Motor neuron (in vitro differentiated cells): Measurements from ENCODE around the gene DPH7. TPM values are rescaled to one million over a fixed set of nuclear protein-coding genes. Genes with fewer than 3 reads are reported as not detected.
A peak's percentile ranks its signal among the peaks of the same experiment; 100 is the strongest.

Experiments
- ATAC-seq, 8 experiments: fragments of 200-7000 bp; cut with Tn5 transposase; replicated peaks in 6 of 8; 2 replicates each; pipeline ENCODE4 v1.8.0; 2021; ENCODE audit warnings: mild to moderate bottlenecking in 8 of 8, moderate library complexity in 8 of 8
- H3K27ac ChIP-seq, 2 donors: fragments of 250-450 bp; sonication (Bioruptor Pico); 2 replicates each; pipeline ENCODE4 v1.9.0; 2021; ENCODE audit warnings: antibody characterized with exemption in 2 of 2, mild to moderate bottlenecking in 2 of 2, moderate library complexity in 1 of 2
- H3K4me1 ChIP-seq, 2 donors: fragments of 250-450 bp; sonication (Bioruptor Pico); replicated peaks in 1 of 2; 2 replicates each; pipeline ENCODE4 v1.6.1; 2021; ENCODE audit warnings: antibody characterized with exemption in 2 of 2, mild to moderate bottlenecking in 2 of 2, moderate library complexity in 1 of 2
- H3K4me3 ChIP-seq, 5 donors: fragments of 250-450 bp; sonication (Bioruptor Pico); 2 replicates each; pipeline ENCODE4 v1.9.0; 2021; ENCODE audit warnings: antibody characterized with exemption in 5 of 5, mild to moderate bottlenecking in 5 of 5, moderate library complexity in 4 of 5
- WGBS, 10 experiments: fragments of 450-650 bp; shearing (Covaris generic); methylation state at CpG; one replicate each; pipeline ENCODE4 v1.0.0; 2022; 5-methylcytosine and 5-hydroxymethylcytosine counted together
- in situ Hi-C, 9 experiments: fragments of 400-800 bp; cut with MboI; loops; one replicate each; pipeline ENCODE4 v1.15.0; 2021; ENCODE audit warnings: low sequenced_read_pairs in 9 of 9, low pct_unique_long_range_greater_than_20kb in 2 of 9; ENCODE audit not compliant: unreplicated experiment in 9 of 9
- total RNA-seq, 8 experiments: library from RNA; unstranded; fragments of 300-600 nt; gene quantifications; 2 replicates each; pipeline versions ENCODE4 v1.2.3 to v1.2.4, GENCODE V29; 2022

The DPH7 gene
- total RNA-seq, 8 experiments from 2014 or later = 26.3 to 74.6 (median 41.1) TPM

DNA sequence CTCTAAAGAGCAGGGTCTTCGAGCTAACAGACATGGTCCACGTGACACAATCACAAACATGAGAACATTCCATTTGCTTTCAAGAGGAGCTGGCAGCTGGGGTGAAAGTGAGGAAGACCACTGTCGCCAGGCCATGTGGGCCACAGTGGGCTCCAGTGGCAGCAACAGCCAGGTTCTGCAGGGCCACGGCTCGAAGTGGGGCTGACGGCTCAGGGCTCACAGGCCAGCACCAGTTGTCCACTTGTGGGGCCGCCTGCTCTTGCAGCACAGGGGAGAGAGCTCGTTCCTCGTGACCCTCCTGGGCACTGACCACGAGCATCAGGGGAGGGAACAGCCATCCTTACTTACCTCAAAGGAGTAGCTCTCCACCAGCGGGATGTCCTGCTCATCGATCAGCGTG, 9.6 kb upstream of the DPH7 start:
- H3K4me1 ChIP-seq = peaks cover 8 to 9% of the 10 kb centered on the region in 2 donors
- WGBS, 10 experiments = 65 to 100% (median 85%) methylated on average over 2 to 5 of the region's 13 CpGs; no CpG with 5 or more reads in 4 of the 10 experiments
- in situ Hi-C loops = loop anchor here in 1 of 9 experiments (25.0 kb wide), 1 partner anchor 99 kb away; no protein-coding TSS in a partner anchor
- H3K27ac ChIP-seq = no peak overlapping the region
- ATAC-seq = no peak
- no peak overlapping the region for H3K4me3 ChIP-seq

DNA sequence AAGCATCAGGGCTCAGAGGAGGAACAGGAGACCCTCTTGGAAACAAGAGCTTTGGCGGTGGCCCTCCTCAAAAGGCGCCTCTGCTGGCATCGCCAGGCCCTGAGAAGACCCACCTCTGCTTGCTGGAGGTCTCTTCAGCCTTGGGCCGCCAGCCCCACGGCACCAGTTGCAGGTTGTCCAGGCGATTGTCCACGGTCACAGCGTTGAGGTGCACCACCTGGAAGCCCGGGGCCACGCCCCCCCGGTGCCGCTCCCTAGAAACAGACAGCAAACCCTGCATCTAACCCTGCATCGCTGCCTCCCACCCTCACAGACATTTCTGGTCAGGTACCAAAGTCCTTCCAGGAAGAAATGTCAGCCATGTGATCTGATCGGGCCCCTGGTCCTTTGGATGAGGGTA, 8.1 kb upstream of the DPH7 start:
- no peak for ATAC-seq
- WGBS, 10 experiments = 79 to 100% (median 100%) methylated on average over 1 to 8 of the region's 14 CpGs; no CpG with 5 or more reads in 5 of the 10 experiments
- in situ Hi-C loops = loop anchor here in 1 of 9 experiments (25.0 kb wide), 1 partner anchor 100 kb away; no protein-coding TSS in a partner anchor
- Histone ChIP-seq H3K4me1 (peaks cover 8 to 9% of the 10 kb centered on the region in 2 donors), H3K4me3 (no peak overlapping the region), H3K27ac (no peak overlapping the region)

DNA sequence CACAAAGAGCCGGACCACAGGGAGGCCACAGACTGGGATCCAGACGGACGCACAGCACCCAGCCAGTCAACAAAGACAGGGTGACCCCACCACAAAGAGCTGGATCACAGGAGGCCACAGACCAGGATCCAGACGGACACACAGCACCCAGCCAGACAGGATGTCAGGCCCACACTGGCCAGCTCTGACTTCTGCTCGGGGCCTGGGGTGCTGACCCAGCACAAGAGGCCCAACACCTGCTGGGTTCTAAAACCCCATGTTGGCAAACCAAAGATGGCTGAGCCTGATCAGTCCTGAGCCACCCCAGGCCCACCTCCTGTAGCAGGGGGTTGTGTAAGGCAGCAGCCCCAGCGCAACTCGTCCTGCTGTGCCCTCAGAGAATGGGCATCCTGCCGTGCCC, 5.2 kb upstream of the DPH7 start:
- Histone ChIP-seq H3K4me1 (peaks cover 3% of the 10 kb centered on the region in 2 donors), H3K4me3 (no peak overlapping the region), H3K27ac (no peak overlapping the region)
- in situ Hi-C loops = loop anchor here in 1 of 9 experiments (25.0 kb wide), 1 partner anchor 103 kb away; no protein-coding TSS in a partner anchor
- ATAC-seq = no peak
- 80 to 100% (median 100%) methylated on average over 1 to 2 of the region's 8 CpGs; no CpG with 5 or more reads in 5 of the 10 experiments for WGBS, 10 experiments

DNA sequence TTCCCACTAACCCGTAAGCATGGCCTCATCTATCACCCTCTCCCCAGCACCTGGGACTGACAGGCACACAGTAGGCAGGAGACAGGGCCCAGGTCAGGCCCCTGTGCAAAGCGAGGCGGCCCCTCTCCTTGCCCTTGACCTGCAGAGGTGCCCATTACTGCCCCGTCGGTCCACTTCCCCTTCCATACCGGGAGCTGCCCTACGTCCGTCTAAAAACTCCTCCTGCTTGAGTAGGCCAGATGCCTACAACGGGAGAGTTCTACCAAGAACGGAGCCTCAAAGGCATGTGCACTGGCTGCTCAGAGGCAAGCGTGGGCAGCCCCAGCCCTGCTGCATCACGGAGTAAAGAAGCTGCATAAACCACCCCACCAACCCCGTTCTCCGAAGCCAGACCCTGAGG, 4.6 kb upstream of the DPH7 start:
- 56 to 84% (median 84%) methylated on average over 1 to 8 of the region's 14 CpGs; no CpG with 5 or more reads in 7 of the 10 experiments for WGBS, 10 experiments

GRCh38 chr9:137582286-137582860, 3.6 kb upstream of the DPH7 start:
- Histone ChIP-seq H3K27ac (no peak overlapping the region), H3K4me1 (peaks cover 5 to 7% of the 10 kb centered on the region in 2 donors), H3K4me3 (no peak overlapping the region)
- in situ Hi-C loops = loop anchor here in 1 of 9 experiments (25.0 kb wide), 1 partner anchor 105 kb away; no protein-coding TSS in a partner anchor
- ATAC-seq = no peak
- WGBS, 10 experiments = 75 to 93% (median 80%) methylated on average over 2 to 11 of the region's 20 CpGs; no CpG with 5 or more reads in 6 of the 10 experiments

More for the DNA sequence above, 4.6 kb upstream of the DPH7 start:
- H3K27ac ChIP-seq = no peak overlapping the region
- no peak for ATAC-seq
- in situ Hi-C loops = loop anchor here in 1 of 9 experiments (25.0 kb wide), 1 partner anchor 104 kb away; no protein-coding TSS in a partner anchor
- H3K4me1 ChIP-seq = peaks cover 0 to 4% of the 10 kb centered on the region in 2 donors
- H3K4me3 ChIP-seq = no peak overlapping the region

GRCh38 chr9:137581361-137582285, 2.9 kb upstream of the DPH7 start:
- WGBS, 10 experiments = 73 to 100% (median 97%) methylated on average over 1 to 11 of the region's 22 CpGs; no CpG with 5 or more reads in 3 of the 10 experiments
- no peak for ATAC-seq

GRCh38 chr9:137580954-137581322, 2.2 kb upstream of the DPH7 start:
- Histone ChIP-seq H3K4me1 (peaks cover 18 to 22% of the 10 kb centered on the region in 2 donors), H3K27ac (no peak overlapping the region), H3K4me3 (no peak overlapping the region)
- 80 to 100% (median 92%) methylated on average over 1 to 3 of the region's 4 CpGs; no CpG with 5 or more reads in 6 of the 10 experiments for whole genome bisulfite sequencing, 10 experiments
- no peak for ATAC-seq
- in situ Hi-C loops = loop anchor here in 1 of 9 experiments (25.0 kb wide), 1 partner anchor 106 kb away; no protein-coding TSS in a partner anchor

More at GRCh38 chr9:137581361-137582285, 2.9 kb upstream of the DPH7 start:
- no peak overlapping the region for H3K27ac ChIP-seq
- peaks cover 12 to 15% of the 10 kb centered on the region in 2 donors for H3K4me1 ChIP-seq
- in situ Hi-C loops = loop anchor here in 1 of 9 experiments (25.0 kb wide), 1 partner anchor 106 kb away; no protein-coding TSS in a partner anchor
- H3K4me3 ChIP-seq = no peak overlapping the region

- 84 to 100% (median 87%) methylated on average over 1 to 6 of the region's 23 CpGs; no CpG with 5 or more reads in 5 of the 10 experiments for WGBS, 10 experiments
- in situ Hi-C loops = loop anchor here in 1 of 9 experiments (25.0 kb wide), 1 partner anchor 107 kb away; no protein-coding TSS in a partner anchor
- no peak overlapping the region for H3K4me3 ChIP-seq
- ATAC-seq = no peak
- no peak overlapping the region for H3K27ac ChIP-seq
- H3K4me1 ChIP-seq = peaks cover 22 to 24% of the 10 kb centered on the region in 2 donors
Observed at GRCh38 chr9:137580209-137580953, 1.7 kb upstream of the DPH7 start.

- ATAC-seq = peak in 1 of 8 experiments; percentile 21
- peak overlapping the region in 1 of 2 donors; percentile 98 for H3K27ac ChIP-seq
- peaks cover 27 to 28% of the 10 kb centered on the region in 2 donors for H3K4me1 ChIP-seq
- peak overlapping the region; percentile 86 to 98 (median 97) for H3K4me3 ChIP-seq
- in situ Hi-C loops = loop anchor here in 1 of 9 experiments (25.0 kb wide), 1 partner anchor 108 kb away; no protein-coding TSS in a partner anchor
- WGBS, 10 experiments = 6 to 71% (median 20%) methylated on average over 3 to 14 of the region's 19 CpGs; no CpG with 5 or more reads in 7 of the 10 experiments
Observed at GRCh38 chr9:137579259-137579604, 507 bp upstream of the DPH7 start.

- Histone ChIP-seq H3K27ac (peak overlapping the region; percentile 27 to 49), H3K4me3 (peak overlapping the region in 1 of 5 donors; percentile 10), H3K4me1 (peaks cover 27 to 28% of the 10 kb centered on the region in 2 donors)
- WGBS, 10 experiments = 68 to 82% (median 79%) methylated on average over 1 to 3 of the region's 12 CpGs; no CpG with 5 or more reads in 5 of the 10 experiments
- in situ Hi-C loops = loop anchor here in 1 of 9 experiments (25.0 kb wide), 1 partner anchor 111 kb away; no protein-coding TSS in a partner anchor
- peak in 1 of 8 experiments; percentile 0 for ATAC-seq
Observed at GRCh38 chr9:137575716-137576411, 2.9 kb downstream of the DPH7 start.

DNA sequence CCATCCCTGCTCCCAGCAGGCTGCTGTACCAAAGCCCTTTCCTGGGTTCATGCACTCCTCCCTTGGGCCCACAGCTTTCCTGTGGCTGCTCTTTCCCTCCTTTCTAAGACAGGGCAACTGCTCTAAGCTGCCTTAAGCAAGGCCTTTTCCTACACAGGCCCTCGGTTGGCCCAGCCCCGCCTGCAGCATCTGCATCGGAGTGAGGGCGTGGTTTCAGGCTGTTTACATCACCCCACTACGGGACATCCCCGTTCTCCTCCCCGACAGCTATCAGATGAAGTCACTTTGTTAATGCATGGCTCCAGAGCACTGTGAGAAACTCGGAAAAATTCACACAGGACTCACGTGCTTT, 3.4 kb downstream of the DPH7 start:
- peak overlapping the region in 1 of 5 donors; percentile 10 for H3K4me3 ChIP-seq
- H3K4me1 ChIP-seq = peaks cover 27 to 28% of the 10 kb centered on the region in 2 donors
- 2 to 100% (median 70%) methylated on average over 1 to 9 of the region's 9 CpGs; no CpG with 5 or more reads in 2 of the 10 experiments for WGBS, 10 experiments
- peak; percentile 29 to 73 (median 68) for ATAC-seq
- in situ Hi-C loops = loop anchor here in 1 of 9 experiments (25.0 kb wide), 1 partner anchor 112 kb away; no protein-coding TSS in a partner anchor
- peak overlapping the region; percentile 49 to 67 for H3K27ac ChIP-seq
